Tibial nerve (tissue), 3 donors: ENCODE measurements around the gene PROM1.

Experiments
- POLR2A ChIP-seq, 2 donors: fragments of 450-650 bp; IDR thresholded peaks; one replicate each; pipeline ENCODE4 v1.6.1; 2017; ENCODE audit warnings: antibody characterized with exemption in 2 of 2, mild to moderate bottlenecking in 2 of 2, moderate library complexity in 2 of 2
- TF ChIP-seq, protein P1 (sequence below), 5 experiments: fragments of 200-600 bp in 3 of 5; fragments of 450-650 bp in 2 of 5; sonication (generic) in 3 of 5; IDR thresholded peaks; one replicate each; pipeline ENCODE4 v1.5.1; 2016 to 2019; ENCODE audit warnings: antibody characterized with exemption in 5 of 5, mild to moderate bottlenecking in 3 of 5, moderate library complexity in 2 of 5

DNA sequence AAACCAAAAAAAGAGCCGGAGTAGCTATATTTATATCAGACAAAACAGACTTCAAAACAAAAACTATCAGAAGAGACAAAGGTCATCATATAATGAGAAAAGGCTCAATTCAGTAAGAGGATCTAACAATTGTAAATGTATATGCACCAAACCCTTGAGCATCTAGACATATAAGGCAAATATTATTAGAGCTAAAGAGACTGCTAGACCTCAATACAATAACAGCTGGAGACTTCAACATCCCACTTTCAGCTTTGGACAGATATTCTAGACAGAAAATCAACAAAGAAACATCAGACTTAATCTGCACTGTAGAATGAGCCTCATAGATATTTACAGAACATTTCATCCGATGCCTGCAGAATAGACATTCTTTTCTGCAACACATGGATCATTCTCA lies 4.8 kb upstream of the PROM1 start:
- TF ChIP-seq, protein P1, sequence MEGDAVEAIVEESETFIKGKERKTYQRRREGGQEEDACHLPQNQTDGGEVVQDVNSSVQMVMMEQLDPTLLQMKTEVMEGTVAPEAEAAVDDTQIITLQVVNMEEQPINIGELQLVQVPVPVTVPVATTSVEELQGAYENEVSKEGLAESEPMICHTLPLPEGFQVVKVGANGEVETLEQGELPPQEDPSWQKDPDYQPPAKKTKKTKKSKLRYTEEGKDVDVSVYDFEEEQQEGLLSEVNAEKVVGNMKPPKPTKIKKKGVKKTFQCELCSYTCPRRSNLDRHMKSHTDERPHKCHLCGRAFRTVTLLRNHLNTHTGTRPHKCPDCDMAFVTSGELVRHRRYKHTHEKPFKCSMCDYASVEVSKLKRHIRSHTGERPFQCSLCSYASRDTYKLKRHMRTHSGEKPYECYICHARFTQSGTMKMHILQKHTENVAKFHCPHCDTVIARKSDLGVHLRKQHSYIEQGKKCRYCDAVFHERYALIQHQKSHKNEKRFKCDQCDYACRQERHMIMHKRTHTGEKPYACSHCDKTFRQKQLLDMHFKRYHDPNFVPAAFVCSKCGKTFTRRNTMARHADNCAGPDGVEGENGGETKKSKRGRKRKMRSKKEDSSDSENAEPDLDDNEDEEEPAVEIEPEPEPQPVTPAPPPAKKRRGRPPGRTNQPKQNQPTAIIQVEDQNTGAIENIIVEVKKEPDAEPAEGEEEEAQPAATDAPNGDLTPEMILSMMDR (IDR thresholded peaks at IDR 0.05) = no peak
- TF ChIP-seq POLR2A (IDR thresholded peaks at IDR 0.05) = no peak
